GM23338 (cell line): ENCODE results near the gene C6orf15. TPM values are rescaled to one million over a fixed set of nuclear protein-coding genes. Genes with fewer than 3 reads are reported as not detected.

Experiments
- ATAC-seq: fragments of 200-7000 bp; cut with Tn5 transposase; 3 replicates; pipeline ENCODE4 v1.9.1; 2020
- DNase-seq: peaks from one replicate; pipeline ENCODE4 v3.0.0-alpha.2; 2015; ENCODE audit warnings: low spot score
- H2AFZ ChIP-seq: fragments of 200-600 bp; sonication (generic); 2 replicates; pipeline ENCODE4 v1.8.0; 2016; ENCODE audit warnings: antibody characterized with exemption, mild to moderate bottlenecking, moderate library complexity
- H3F3A ChIP-seq: fragments of 200-600 bp; sonication (generic); replicated peaks from 2 replicates; pipeline ENCODE4 v1.8.0; 2017; ENCODE audit warnings: antibody characterized with exemption, mixed run types, low read depth
- H3K27ac ChIP-seq: fragments of 200-600 bp; sonication (generic); 2 replicates; pipeline ENCODE4 v1.6.1; 2016; ENCODE audit warnings: low read depth
- H3K27me3 ChIP-seq: fragments of 200-600 bp; sonication (generic); 2 replicates; pipeline ENCODE4 v1.8.0; 2016; ENCODE audit warnings: mild to moderate bottlenecking, mixed run types, moderate library complexity; ENCODE audit not compliant: insufficient read depth
- H3K36me3 ChIP-seq: fragments of 200-600 bp; sonication (generic); 2 replicates; pipeline ENCODE4 v1.8.0; 2016; ENCODE audit warnings: mild to moderate bottlenecking; ENCODE audit not compliant: insufficient read depth
- H3K4me1 ChIP-seq: fragments of 200-600 bp; sonication (generic); 2 replicates; pipeline ENCODE4 v1.8.0; 2016; ENCODE audit warnings: mild to moderate bottlenecking, moderate library complexity; ENCODE audit not compliant: insufficient read depth
- H3K4me2 ChIP-seq: fragments of 200-600 bp; sonication (generic); 2 replicates; pipeline ENCODE4 v1.7.1; 2017; ENCODE audit warnings: mixed run types
- H3K4me3 ChIP-seq: fragments of 200-600 bp; sonication (generic); 2 replicates; pipeline ENCODE4 v1.6.1; 2016; ENCODE audit warnings: mixed run types
- H3K79me2 ChIP-seq: fragments of 200-600 bp; sonication (generic); replicated peaks from 2 replicates; pipeline ENCODE4 v1.8.0; 2017; ENCODE audit warnings: mild to moderate bottlenecking; ENCODE audit not compliant: insufficient read depth
- H3K9me2 ChIP-seq: fragments of 200-600 bp; sonication (generic); 2 replicates; pipeline ENCODE4 v1.8.0; 2017; ENCODE audit not compliant: insufficient read depth
- H4K20me1 ChIP-seq: fragments of 200-600 bp; sonication (generic); replicated peaks from 2 replicates; pipeline ENCODE4 v1.8.0; 2017; ENCODE audit warnings: mild to moderate bottlenecking; ENCODE audit not compliant: insufficient read depth
- H3K27ac Mint-ChIP-seq: 2 replicates; pipeline ENCODE4 v1.8.0; 2020; ENCODE audit warnings: inconsistent platforms, mild to moderate bottlenecking, moderate library complexity, mixed read lengths
- H3K27me3 Mint-ChIP-seq: 3 replicates; pipeline ENCODE4 v1.8.0; 2022; ENCODE audit warnings: low read depth, mild to moderate bottlenecking, moderate library complexity, mixed read lengths, inconsistent platforms; ENCODE audit not compliant: insufficient read depth, poor library complexity
- H3K36me3 Mint-ChIP-seq: 3 replicates; pipeline ENCODE4 v1.8.0; 2021; ENCODE audit warnings: low read depth, mild to moderate bottlenecking, inconsistent platforms, moderate library complexity, mixed read lengths
- H3K4me1 Mint-ChIP-seq: 3 replicates; pipeline ENCODE4 v1.8.0; 2020; ENCODE audit warnings: mild to moderate bottlenecking, inconsistent platforms, mixed read lengths
- H3K4me3 Mint-ChIP-seq: 3 replicates; pipeline ENCODE4 v1.8.0; 2021; ENCODE audit warnings: moderate library complexity, mild to moderate bottlenecking, inconsistent platforms, mixed read lengths
- H3K9me3 Mint-ChIP-seq: 3 replicates; pipeline ENCODE4 v1.8.0; 2020; ENCODE audit warnings: moderate library complexity, mild to moderate bottlenecking, inconsistent platforms, mixed read lengths
- CREB1 ChIP-seq: fragments of 250-450 bp; sonication (Bioruptor Pico); IDR thresholded peaks from 2 replicates; pipeline ENCODE4 v1.5.0; 2020; ENCODE audit warnings: low read depth, mild to moderate bottlenecking, moderate library complexity
- EZH2 ChIP-seq: fragments of 200-600 bp; sonication (generic); IDR thresholded peaks from one replicate; pipeline ENCODE4 v1.8.0; 2017; ENCODE audit warnings: antibody characterized with exemption, mild to moderate bottlenecking, low read depth; ENCODE audit not compliant: unreplicated experiment
- EZH2phosphoT487 ChIP-seq: fragments of 200-600 bp; sonication (generic); IDR thresholded peaks from one replicate; pipeline ENCODE4 v1.8.1; 2018; ENCODE audit warnings: antibody characterized with exemption; ENCODE audit not compliant: unreplicated experiment
- NANOG ChIP-seq: IDR thresholded peaks from 2 replicates; pipeline ENCODE4 v1.6.1; 2016; ENCODE audit warnings: antibody characterized with exemption, borderline replicate concordance
- POLR2AphosphoS5 ChIP-seq: IDR thresholded peaks from 2 replicates; pipeline ENCODE4 v1.6.1; 2016; ENCODE audit warnings: antibody characterized with exemption, low read depth
- STAT1 ChIP-seq: IDR thresholded peaks from one replicate; pipeline ENCODE4 v1.6.1; 2016; ENCODE audit warnings: antibody characterized with exemption; ENCODE audit not compliant: unreplicated experiment
- ZNF331 ChIP-seq: fragments of 250-450 bp; sonication (Bioruptor Pico); IDR thresholded peaks from 2 replicates; pipeline ENCODE4 v1.5.0; 2020; ENCODE audit warnings: low read depth, mild to moderate bottlenecking, moderate library complexity
- ZNF462 ChIP-seq: fragments of 250-450 bp; sonication (Bioruptor Pico); IDR thresholded peaks from 2 replicates; pipeline ENCODE4 v1.5.0; 2020; ENCODE audit warnings: mild to moderate bottlenecking, moderate library complexity
- polyA plus RNA-seq: library from polyadenylated mRNA; unstranded; fragments of >200 nt; fragmentation: Nextera tagmentation; extraction: Ambion mirVana; gene quantifications from 2 replicates; pipeline ENCODE4 v1.2.1, GENCODE V29; 2016
- total RNA-seq: library from RNA; depleted of rRNA; stranded (reverse); fragments of >200 nt; shearing (Covaris generic); gene quantifications from 2 replicates; pipeline ENCODE4 v1.2.3, GENCODE V29; 2014
- TF ChIP-seq, protein P1 (sequence below): IDR thresholded peaks from one replicate; pipeline ENCODE4 v1.6.1; 2018; ENCODE audit warnings: antibody characterized with exemption; ENCODE audit not compliant: unreplicated experiment
- TF ChIP-seq, protein P2 (sequence below): IDR thresholded peaks from 2 replicates; pipeline ENCODE4 v1.6.1; 2016; ENCODE audit warnings: antibody characterized with exemption
- TF ChIP-seq, protein P3 (sequence below), 2 experiments: fragments of 200-600 bp in 1 of 2; sonication (generic) in 1 of 2; conservative IDR thresholded peaks; 2 replicates each; pipeline versions ENCODE4 v1.5.1 to v1.6.1; 2016 to 2017; ENCODE audit warnings: antibody characterized with exemption in 2 of 2, low read depth in 2 of 2, mild to moderate bottlenecking in 2 of 2, moderate library complexity in 1 of 2

The C6orf15 gene
- total and polyA plus RNA-seq, 2 experiments from 2014 or later = not detected

DNA sequence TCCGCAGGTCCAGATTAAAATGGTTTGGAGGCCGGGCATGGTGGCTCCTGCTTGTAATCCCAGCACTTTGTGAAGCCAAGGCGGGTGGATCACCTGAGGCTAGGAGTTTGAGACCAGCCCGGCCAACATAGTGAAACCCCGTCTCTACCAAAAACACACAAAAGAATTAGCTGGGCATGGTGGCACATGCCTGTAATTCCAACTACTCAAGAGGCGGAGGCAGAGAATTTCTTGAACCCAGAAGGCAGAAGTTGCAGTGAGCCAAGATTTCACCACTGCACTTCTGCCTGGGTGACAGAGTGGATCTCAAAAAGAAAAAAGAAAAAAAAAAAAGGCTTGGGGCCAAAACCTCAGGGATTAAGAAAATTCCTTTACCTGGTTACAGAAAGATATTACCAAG is 30.5 kb downstream of the C6orf15 start (continued):
- TF ChIP-seq, protein P1, sequence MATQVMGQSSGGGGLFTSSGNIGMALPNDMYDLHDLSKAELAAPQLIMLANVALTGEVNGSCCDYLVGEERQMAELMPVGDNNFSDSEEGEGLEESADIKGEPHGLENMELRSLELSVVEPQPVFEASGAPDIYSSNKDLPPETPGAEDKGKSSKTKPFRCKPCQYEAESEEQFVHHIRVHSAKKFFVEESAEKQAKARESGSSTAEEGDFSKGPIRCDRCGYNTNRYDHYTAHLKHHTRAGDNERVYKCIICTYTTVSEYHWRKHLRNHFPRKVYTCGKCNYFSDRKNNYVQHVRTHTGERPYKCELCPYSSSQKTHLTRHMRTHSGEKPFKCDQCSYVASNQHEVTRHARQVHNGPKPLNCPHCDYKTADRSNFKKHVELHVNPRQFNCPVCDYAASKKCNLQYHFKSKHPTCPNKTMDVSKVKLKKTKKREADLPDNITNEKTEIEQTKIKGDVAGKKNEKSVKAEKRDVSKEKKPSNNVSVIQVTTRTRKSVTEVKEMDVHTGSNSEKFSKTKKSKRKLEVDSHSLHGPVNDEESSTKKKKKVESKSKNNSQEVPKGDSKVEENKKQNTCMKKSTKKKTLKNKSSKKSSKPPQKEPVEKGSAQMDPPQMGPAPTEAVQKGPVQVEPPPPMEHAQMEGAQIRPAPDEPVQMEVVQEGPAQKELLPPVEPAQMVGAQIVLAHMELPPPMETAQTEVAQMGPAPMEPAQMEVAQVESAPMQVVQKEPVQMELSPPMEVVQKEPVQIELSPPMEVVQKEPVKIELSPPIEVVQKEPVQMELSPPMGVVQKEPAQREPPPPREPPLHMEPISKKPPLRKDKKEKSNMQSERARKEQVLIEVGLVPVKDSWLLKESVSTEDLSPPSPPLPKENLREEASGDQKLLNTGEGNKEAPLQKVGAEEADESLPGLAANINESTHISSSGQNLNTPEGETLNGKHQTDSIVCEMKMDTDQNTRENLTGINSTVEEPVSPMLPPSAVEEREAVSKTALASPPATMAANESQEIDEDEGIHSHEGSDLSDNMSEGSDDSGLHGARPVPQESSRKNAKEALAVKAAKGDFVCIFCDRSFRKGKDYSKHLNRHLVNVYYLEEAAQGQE = no peak
- TF ChIP-seq, protein P2, sequence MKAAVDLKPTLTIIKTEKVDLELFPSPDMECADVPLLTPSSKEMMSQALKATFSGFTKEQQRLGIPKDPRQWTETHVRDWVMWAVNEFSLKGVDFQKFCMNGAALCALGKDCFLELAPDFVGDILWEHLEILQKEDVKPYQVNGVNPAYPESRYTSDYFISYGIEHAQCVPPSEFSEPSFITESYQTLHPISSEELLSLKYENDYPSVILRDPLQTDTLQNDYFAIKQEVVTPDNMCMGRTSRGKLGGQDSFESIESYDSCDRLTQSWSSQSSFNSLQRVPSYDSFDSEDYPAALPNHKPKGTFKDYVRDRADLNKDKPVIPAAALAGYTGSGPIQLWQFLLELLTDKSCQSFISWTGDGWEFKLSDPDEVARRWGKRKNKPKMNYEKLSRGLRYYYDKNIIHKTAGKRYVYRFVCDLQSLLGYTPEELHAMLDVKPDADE = no peak
- no peak for TF ChIP-seq POLR2AphosphoS5
- TF ChIP-seq EZH2phosphoT487 = no peak
- TF ChIP-seq NANOG = no peak
- no peak for TF ChIP-seq CREB1 (CRISPR knock-in tag)

GRCh38 chr6:31079656-31080261 is 32.6 kb downstream of the C6orf15 start:
- no peaks in the 10 kb centered on the region for H3F3A ChIP-seq
- no peaks in the 10 kb centered on the region for H3K79me2 ChIP-seq
- H3K4me2 ChIP-seq = no peak overlapping the region
- no peaks in the 10 kb centered on the region for H3K36me3 Mint-ChIP-seq
- H3K4me3 Mint-ChIP-seq = peak overlapping the region; percentile 37; the same call in 2 of the 3 replicates
- no peaks in the 10 kb centered on the region for H4K20me1 ChIP-seq
- no peaks in the 10 kb centered on the region for H3K27me3 ChIP-seq
- peaks cover 3% of the 10 kb centered on the region; the same call in 1 of the 2 replicates for H3K4me1 ChIP-seq
- H3K27ac Mint-ChIP-seq = peak overlapping the region; percentile 93
- no peaks in the 10 kb centered on the region for H3K9me2 ChIP-seq
- H3K9me3 Mint-ChIP-seq = no peaks in the 10 kb centered on the region
- peaks cover 17% of the 10 kb centered on the region for H3K4me1 Mint-ChIP-seq
- DNase-seq (peak; percentile 95), ATAC-seq (peak; percentile 82)
- TF ChIP-seq, protein P3, sequence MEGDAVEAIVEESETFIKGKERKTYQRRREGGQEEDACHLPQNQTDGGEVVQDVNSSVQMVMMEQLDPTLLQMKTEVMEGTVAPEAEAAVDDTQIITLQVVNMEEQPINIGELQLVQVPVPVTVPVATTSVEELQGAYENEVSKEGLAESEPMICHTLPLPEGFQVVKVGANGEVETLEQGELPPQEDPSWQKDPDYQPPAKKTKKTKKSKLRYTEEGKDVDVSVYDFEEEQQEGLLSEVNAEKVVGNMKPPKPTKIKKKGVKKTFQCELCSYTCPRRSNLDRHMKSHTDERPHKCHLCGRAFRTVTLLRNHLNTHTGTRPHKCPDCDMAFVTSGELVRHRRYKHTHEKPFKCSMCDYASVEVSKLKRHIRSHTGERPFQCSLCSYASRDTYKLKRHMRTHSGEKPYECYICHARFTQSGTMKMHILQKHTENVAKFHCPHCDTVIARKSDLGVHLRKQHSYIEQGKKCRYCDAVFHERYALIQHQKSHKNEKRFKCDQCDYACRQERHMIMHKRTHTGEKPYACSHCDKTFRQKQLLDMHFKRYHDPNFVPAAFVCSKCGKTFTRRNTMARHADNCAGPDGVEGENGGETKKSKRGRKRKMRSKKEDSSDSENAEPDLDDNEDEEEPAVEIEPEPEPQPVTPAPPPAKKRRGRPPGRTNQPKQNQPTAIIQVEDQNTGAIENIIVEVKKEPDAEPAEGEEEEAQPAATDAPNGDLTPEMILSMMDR (conservative IDR thresholded peaks at IDR 0.05; ENCODE audit: low read depth in 2 of 2) = peak; percentile 84 to 88
- TF ChIP-seq ZNF462 (CRISPR knock-in tag) = no peak
- TF ChIP-seq ZNF331 (CRISPR knock-in tag) = no peak
- no peak for TF ChIP-seq CREB1 (CRISPR knock-in tag)
- no peak for TF ChIP-seq STAT1
- no peak for TF ChIP-seq EZH2phosphoT487
- TF ChIP-seq EZH2 = no peak
- TF ChIP-seq POLR2AphosphoS5 = no peak
- H3K4me3 ChIP-seq = no peak overlapping the region
- H3K36me3 ChIP-seq = no peaks in the 10 kb centered on the region
- peaks cover 13% of the 10 kb centered on the region for H3K27me3 Mint-ChIP-seq
- H2AFZ ChIP-seq = peak overlapping the region; percentile 45
- no peak overlapping the region for H3K27ac ChIP-seq
